D341Med (cell line): ENCODE data around the gene TCL1B.
"Not testable (repeated sequence)": the region's sequence is repeated elsewhere in the genome, so short reads cannot be mapped to it uniquely, and the experiment has no call there.

ENCODE experiments used
- DNase-seq: peaks from one replicate; pipeline ENCODE4 v3.0.0; 2012; ENCODE audit warnings: low spot score

The TCL1B gene

GRCh38 chr14:95685978-95686922 lies at the start of gene TCL1B:
TCL1B (plus strand) TSS chr14:95686426; CDS start chr14:95686468, 42 bp downstream.
- DNase-seq: no peak

DNA sequence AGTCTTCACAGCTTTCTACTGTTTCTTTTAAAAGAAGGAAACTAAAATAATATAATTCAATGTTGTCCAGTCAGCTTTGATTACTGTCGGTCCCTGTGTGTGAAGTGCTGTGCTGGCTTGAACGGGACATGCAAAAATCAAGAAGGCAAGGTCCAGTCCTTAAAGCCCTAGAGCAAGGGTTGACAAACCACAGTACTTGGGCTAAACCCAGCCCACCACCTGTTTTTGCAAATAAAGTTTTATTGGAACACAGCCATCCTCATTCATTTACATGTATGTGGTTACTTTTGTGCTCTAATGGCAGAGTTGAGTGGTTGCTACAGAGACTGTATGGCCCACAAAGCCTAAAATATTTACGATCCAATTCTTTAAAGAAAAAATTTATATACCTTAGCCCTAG lies 41.2 kb upstream of the TCL1B start:
- DNase-seq: no peak

GRCh38 chr14:95645389-95645996 lies 40.7 kb upstream of the TCL1B start:
- DNase-seq: no peak

DNA sequence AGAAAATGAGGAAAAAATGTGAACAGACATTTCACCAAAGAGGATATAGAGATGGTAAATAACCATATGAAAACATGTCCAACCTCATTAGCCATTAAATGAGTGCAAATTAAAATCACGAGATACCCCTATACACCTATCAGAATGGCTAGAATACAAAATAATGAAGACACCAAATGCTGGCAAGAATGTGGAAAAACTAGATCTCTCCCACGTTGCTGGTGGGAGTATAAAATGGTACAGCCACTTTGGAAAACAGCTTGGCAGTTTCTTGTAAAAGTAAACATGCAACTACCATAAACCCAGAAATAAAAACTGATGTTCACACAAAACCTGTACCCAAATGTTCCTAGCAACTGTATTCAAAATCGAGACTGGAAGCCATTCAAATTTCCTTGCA lies 38.3 kb upstream of the TCL1B start:
- no peak for DNase-seq

DNA sequence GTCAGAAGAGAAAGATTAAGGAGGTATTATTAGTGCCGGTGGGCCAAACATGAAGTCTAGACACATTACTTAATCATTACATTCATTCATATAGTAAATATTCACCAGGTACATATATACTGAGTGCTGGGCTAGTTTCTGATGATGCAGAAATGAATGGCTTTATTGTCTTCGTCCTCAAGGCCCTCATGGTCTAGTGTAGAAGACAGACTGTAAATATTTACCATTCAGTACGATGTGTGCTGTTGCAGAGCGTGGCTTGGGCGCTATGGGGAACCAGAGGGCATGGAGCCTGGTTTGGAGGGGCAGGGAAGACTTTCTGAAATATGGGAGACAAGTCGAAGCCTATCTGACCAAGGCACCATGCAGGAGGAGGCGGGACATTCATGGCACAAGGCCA lies 37.0 kb upstream of the TCL1B start:
- no peak for DNase-seq

GRCh38 chr14:95651028-95651427 lies 35.2 kb upstream of the TCL1B start:
- no peak for DNase-seq

- DNase-seq: no peak
These were observed 34.2 kb upstream of the TCL1B start for GRCh38 chr14:95651821-95652583.

- DNase-seq: no peak
These were observed 33.5 kb upstream of the TCL1B start for GRCh38 chr14:95652690-95653089.

GRCh38 chr14:95655461-95655860 lies 30.8 kb upstream of the TCL1B start:
- no peak for DNase-seq

GRCh38 chr14:95656634-95657033 lies 29.6 kb upstream of the TCL1B start:
- no peak for DNase-seq

DNA sequence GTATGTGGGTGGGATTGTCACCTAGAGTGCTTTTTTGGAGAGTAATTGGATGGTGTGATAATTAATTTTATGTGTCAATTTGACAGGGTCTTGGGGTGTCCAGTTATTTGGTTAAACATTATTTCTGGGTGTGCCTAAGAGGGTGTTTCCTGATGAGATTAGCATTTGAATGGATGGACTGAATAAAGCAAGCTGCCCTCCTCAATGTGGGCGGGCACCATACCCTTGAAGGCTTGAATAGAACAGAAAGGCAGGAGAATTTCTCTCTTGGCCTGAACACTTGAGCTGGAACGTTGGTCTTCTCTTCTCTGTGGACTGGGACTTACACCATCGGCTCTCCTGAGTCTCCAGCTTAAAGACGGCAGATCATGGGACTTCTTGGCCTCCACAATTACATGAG lies 28.8 kb upstream of the TCL1B start:
- DNase-seq: no peak

DNA sequence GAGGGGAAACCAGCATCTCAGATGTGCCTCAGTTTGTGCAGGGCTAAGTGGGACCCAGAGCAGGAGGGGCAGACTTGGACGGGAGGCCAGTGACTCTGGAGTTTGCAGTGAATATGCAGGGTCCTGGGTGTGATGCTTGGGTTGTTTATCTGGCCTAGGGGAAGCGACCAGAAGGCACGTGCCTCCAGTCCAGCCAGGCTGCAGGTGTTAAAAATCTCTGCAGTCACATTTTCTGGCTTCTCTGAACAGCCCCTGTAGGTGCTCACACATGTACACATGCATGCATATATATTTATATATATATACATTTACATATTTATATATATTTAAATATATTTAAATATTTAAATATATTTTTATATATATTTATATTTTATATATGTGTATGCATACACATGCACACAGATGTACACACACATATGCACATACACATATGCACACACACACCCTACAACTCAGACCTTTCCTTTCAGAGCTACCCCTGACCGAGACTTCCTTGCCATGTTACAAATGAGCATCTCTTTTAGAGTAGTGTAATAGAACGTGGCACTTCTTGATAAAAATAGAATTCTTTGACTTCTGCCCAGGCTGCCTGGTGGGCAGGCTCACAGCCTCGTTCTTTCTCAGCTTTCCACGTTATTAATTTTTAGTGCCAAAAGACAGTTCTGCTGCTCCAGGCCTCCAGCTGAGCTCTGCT lies 26.8 kb upstream of the TCL1B start:
- no peak for DNase-seq

DNA sequence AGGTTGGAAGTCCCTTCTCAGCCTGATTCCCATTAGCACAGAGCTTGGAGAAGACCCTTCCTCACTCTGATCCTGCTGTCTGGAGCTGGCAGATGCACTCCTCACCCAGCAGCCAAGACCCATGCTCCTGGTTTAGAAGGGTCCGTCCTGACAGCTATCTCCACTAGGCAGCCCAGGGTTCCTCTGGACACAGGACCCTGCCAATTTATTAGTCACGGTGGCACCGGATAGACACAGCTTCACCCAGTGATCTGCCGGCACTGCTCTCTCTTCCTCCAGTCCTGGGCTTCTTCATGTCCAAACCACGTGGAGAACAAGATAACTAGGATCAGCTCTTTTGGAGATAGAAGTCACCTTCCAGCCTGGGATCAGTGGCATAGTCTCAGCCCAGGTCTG lies 26.2 kb upstream of the TCL1B start:
- DNase-seq: no peak

DNA sequence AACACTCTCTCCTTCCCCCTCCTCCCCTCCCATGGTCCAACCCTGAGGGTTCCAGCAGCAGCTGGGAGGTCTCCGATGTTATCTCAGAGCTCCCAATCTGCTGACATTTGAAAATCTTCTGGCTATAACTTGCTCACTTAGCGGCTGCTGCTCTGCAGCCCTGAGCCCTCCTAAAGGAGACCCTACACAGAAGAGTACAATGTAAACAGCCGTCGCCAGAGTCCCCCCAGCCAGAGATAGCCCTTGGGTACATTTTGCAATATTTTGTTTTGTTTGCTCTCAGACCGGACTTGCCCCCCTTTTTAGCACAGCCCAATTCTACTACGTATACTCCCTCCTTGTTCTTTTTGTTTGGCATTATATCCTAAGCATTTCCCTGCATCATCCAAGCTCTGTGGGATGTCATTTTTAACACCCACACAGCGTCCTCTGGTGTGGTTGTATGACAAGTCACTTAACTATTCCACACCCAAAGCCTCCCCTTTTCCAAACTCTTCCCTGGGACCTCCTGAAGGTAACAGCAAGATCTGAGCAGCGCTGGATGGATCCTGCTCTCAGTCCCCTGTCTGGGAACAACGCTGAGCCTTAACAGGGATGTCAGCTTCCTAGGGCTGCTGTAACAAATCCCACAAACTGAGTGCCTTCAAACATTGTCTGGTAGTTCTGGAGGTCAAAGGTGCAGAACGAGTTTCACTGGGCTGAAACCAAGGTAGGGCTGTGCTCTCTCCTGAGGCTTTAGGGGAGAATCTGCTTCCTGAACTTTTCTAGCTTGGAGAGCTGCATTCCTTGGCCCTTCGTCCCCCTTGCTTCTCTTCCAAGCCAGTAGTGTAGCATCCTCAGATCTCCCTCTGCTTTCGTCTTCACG lies 25.3 kb upstream of the TCL1B start:
- DNase-seq: no peak

DNA sequence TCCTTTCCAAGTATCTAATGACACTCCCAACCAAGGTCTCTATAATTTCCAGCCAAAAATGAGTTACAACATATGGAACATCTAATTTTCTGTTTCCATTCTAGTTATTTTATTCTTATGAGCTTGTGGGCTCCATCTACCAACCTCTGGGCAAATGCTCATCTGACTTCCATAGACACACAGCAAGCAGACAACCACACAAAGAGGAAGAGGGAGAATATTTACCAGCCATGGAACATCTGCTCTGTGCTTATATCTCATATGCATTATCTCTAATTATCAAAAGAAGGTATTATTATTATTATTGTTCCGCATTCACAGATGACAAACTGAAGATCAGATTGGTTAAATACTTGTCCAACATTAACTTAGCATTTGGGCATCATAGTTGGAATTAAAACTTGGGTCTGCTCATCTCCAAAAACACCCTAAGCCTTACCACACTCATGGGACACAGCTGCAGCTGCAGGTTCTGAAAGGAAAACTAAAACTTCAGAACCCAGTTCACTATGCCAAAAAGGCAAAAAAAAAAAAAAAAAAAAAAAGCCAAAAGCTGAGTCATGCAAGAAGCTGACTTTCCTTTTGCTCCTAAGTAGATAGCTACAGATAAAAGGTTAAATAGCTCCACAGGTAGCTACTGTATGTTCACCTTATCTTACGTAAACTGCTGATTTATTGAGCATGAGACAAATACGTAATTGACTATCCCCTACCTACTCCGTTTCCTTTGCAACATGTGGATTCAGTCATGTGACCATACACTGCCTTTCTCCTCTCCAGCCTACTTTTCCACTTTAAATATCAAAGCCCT lies 23.6 kb upstream of the TCL1B start:
- DNase-seq: no peak

GRCh38 chr14:95663226-95663797 lies 22.9 kb upstream of the TCL1B start:
- DNase-seq: no peak

- DNase-seq: no peak
These were observed 22.2 kb upstream of the TCL1B start for GRCh38 chr14:95664066-95664465.

GRCh38 chr14:95664546-95664945 lies 21.7 kb upstream of the TCL1B start:
- no peak for DNase-seq

DNA sequence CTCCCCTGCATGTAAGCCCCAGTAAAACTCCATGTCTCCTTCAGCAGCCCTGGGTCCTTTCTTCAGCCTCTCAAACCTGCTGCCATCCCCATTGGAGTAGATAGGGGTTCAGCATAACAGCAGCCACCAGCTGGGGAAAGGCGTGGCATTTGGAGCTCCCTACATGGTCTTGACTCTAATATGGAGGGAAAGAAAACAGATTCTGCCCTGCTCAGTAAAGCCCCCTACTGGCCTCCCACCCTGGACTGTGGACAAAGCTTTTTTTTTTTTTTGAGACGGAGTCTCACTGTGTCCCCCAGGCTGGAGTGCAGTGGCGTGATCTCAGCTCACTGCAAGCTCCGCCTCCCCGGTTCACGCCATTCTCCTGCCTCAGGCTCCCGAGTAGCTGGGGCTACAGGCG lies 20.7 kb upstream of the TCL1B start:
- not testable (repeated sequence) for DNase-seq

DNA sequence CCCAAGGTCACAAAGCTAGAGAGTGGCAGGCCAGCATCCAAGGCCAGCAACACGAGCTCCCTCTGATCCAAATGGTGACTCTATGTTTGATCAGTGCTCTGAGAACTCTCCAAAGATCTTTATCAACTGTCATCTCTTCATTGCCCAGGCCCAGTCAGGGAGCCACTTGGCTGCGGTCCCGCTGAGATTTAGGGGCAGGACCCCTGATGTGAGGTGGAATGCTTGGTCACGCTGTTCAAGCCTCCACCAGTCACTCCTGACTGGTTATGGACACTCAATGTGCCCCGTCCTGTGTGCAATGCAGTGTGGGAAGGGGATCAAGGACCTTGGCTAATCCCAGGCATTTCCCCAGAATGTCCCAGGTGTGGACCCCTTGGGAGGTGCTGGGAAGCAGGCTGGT lies 19.8 kb upstream of the TCL1B start:
- no peak for DNase-seq
